GM12873 (cell line): ENCODE data around the gene HOXA3.

ENCODE experiments used
- TF ChIP-seq, protein P1 (sequence below): IDR thresholded peaks from 2 replicates; pipeline ENCODE4 v1.5.1; 2012; ENCODE audit warnings: low read depth, mild to moderate bottlenecking, moderate library complexity, low read length, control low read depth; ENCODE audit not compliant: insufficient read depth; ENCODE audit errors: missing control alignments

HOXA3 gene

DNA sequence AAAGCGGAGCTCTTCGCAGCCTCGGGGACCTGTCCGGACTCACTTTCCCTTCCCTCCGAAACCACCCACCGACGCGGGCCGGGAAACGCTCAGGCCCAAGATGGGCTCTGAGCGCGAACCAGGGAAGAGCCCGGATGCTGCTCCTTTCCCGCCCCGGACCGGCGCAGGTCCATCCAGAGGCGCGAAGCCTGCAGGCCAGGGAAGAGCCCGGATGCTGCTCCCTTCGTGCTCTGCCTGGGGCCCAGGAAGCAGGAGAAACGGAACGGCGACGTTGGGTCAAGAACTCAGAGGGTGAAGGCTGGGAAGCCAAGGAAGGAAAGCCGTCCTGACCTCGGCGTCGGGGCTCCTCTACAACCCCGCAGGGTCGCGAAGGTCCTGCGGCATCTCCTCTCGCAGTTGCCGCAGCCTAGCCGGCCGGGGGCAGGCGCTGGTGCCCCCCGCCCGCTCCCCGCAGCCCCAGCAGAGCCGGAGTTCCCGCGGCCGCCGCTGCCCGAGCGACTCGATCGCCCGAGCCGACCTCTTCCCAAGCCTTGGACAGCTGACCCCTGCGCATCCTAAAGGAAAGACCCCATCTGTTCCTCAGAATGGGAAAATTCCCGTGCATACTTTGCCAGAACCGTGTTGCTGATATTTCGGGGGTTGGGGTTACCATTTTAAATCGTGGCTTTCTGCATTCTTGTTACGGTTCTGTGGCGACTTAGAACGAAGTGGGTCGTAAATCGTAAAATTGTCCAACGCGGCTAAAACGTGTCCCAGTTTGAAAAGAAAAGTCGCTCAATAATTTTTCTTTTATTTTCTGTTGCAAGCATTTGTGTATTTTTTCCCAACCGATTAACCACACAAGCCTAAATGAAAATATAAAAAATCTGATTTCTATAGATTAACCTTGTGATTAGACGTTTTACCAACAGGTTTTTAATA is 64.1 kb downstream of the HOXA3 start:
- TF ChIP-seq, protein P1, sequence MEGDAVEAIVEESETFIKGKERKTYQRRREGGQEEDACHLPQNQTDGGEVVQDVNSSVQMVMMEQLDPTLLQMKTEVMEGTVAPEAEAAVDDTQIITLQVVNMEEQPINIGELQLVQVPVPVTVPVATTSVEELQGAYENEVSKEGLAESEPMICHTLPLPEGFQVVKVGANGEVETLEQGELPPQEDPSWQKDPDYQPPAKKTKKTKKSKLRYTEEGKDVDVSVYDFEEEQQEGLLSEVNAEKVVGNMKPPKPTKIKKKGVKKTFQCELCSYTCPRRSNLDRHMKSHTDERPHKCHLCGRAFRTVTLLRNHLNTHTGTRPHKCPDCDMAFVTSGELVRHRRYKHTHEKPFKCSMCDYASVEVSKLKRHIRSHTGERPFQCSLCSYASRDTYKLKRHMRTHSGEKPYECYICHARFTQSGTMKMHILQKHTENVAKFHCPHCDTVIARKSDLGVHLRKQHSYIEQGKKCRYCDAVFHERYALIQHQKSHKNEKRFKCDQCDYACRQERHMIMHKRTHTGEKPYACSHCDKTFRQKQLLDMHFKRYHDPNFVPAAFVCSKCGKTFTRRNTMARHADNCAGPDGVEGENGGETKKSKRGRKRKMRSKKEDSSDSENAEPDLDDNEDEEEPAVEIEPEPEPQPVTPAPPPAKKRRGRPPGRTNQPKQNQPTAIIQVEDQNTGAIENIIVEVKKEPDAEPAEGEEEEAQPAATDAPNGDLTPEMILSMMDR = no peak

DNA sequence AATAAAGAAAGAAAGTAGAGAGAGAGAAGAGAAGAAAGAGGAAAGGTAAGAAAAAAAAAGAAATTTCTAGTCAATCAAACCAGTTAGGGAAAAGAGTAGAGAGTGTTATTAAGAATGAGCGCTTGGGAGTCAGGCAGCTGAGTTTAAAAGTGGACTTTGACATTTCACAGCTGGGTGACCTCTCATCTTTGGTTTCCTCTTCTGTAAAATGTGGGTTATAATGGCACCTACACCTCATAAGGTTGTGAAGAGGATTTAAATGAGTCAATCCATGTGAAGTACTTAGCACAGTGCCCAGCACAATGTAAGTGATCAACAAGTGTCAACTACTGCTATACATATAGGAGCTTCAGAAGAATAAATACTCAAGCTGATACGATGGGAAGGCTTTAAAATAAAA is 68.7 kb downstream of the HOXA3 start:
- TF ChIP-seq, protein P1 = no peak

DNA sequence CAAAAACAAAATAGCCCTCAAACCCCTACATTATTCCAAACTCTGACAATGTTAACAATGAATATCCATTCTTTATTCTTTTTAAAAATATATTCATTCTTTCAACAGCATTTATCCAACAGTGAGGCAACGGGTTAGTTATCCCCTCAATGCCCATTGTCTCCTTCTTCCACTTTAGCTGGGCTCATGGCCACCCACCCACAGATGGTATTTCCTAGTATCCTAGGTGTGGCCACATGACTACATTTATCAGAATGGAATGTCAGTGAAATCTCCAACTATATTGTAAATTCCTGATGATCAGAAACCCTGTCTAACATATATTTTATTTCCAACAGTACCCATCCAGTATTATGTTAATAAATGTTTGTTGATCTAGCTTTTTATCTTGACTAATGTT is 70.2 kb downstream of the HOXA3 start:
- TF ChIP-seq, protein P1 = no peak

DNA sequence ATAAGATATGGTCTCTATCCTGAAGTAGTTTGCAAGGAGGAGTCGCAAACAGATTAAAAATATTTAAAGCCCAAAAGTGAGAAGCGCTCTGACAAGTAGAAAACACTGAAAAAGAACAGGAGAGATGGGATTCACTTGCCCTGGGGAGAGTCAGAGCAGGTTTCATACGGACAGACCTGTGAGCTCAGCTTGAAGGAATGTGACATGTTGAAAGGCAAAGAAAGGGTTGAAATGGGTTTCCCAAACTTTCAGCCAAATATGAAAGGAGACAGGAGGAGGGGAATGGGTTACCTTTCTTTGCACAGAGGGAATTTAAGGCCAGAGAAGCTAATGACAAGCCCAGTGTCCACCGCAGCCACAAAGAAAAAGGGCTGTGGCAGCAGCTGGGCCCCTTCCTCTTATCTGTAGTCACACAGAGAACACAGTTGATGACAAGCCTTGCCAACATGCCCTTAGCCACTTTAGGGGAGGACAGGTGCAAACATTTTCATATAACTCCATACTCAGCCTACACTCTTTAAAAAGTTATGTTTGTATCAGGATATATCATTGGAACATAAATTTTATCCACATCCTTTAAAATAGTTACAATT is 71.4 kb downstream of the HOXA3 start:
- TF ChIP-seq, protein P1 = no peak

DNA sequence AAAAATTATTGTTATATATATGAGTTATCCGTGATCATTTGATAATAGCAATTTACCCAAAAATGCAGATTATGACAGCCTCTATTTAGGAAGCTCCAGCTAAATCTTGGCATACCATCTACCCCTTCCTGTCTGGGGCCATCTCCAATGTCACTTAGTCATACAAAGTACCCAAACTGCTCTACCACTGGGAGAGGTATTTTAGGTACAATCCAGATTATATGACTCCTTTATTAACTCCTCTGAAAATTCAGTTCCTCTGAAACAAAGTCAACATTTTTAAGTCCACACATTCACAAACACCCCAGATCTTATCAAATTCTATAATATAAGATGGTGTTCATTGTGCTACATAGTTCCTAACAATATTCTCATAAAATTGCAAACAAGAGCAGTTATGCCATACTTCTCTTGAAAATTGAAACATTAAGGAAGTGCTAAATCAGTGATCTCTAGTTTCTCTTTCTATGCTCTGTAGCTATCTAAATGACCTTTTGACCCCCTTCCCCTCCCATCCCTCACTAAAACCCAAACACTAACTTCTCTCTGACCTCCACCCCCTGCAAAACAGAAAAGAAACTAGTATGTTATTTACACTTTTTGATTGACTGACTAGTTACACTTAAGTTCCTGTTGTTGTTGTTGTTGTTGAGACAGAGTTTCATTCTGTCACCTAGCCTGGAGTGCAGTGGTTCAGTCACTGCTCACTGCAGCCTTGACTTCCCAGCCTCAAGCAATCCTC is 73.0 kb downstream of the HOXA3 start:
- TF ChIP-seq, protein P1 = no peak

DNA sequence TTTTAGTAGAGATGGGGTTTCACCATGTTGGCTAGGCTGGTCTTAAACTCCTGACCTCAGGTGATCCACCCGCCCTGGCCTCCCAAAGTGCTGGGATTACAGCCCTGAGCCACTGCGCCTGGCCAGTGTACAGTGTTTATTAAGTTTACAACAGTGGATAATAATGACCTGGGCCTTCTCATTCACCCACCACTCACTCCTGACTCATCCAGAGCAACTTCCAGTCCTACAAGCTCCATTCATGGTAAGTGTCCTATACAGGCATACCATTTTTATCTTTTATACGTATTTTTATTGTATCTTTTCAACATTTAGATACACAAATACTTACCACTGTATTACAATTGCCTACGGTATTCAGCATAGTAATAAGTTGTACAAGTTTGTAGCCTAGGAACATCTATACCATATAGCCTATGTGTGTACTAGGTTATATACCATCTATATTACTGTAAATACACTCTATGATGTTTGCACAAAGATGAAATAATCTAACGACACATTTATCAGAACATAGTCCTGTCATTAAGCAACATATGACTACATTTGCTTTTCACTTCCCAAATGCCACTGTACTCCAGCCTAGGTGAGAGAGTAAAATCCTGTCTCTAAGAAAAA is 73.7 kb downstream of the HOXA3 start:
- TF ChIP-seq, protein P1 = no peak
